HG03175 (cell line): ENCODE measurements around the gene SLC25A46.
"Not testable (repeated sequence)": the region's sequence is repeated elsewhere in the genome, so short reads cannot be mapped to it uniquely, and the experiment has no call there.

Experiments used
- ATAC-seq: cut with Tn5 transposase; IDR thresholded peaks from one replicate; pipeline ENCODE4 v1.9.1; 2021; ENCODE audit warnings: mild to moderate bottlenecking, moderate library complexity; ENCODE audit not compliant: unreplicated experiment

Gene SLC25A46

DNA sequence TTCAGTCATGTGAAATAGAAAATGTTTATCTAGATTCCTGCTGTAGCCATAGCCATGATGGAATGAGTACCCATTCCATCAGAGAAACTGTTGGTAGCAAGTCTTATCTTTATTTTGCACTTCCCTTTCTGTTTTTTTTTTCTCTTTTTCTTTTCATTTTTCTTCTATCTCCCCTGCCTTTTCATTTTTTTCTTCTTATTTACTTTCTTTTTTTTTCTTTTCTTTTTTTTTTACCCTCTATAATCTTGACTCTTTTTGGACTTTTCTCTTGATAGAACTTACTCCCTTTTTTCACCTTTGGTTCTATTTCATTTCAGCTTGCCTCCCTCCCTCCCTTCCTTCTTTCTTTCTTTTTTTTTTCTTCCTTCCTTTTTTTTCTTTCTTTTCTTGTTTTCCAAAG lies 15.4 kb downstream of the SLC25A46 start:
- no peak for ATAC-seq

DNA sequence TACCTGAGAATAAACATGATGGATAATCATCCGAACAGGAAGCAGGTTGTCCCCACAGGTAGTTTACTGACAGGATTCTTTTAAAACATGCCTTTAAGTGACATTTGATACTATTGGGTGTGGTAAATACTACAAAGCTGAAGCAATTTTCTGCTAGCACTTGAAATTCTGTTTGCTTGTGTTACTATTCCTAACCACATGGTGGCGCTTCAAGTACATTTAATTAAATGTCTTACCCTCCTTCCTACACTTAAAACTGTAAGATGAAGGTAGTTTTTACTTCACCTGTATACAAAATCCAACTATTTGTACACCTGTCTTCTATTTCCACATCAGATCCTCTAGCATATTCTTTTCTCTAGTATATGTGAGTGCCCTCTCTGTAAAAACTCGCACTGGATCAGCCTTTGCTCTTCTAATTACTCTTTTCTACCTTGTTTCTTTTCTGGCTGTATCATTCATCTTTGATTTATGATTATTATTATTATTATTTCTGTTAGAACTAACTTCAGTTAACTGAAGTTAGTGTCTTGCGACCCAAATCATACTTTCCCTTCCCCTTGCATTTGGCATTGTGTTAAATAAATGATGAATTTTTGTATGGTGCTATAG lies 18.4 kb downstream of the SLC25A46 start:
- no peak for ATAC-seq

DNA sequence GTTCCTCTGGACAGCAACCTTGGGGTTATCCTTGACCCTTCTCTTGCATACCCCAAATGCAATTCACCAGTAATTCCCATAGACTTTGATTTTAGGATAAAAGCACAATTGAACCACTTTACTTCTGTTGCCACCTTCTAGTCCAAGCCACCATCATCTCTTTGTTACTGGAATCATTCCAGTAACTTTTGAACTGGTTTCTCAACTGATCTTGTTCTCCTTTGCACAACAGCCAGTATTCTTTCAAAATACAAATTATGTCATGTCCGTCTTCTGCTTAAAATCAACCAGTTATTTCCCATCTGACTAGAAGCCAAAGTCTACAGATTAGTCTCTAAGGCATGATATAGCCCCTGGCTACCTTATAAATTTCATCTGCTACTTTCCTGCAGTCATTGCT lies 21.4 kb downstream of the SLC25A46 start:
- no peak for ATAC-seq

DNA sequence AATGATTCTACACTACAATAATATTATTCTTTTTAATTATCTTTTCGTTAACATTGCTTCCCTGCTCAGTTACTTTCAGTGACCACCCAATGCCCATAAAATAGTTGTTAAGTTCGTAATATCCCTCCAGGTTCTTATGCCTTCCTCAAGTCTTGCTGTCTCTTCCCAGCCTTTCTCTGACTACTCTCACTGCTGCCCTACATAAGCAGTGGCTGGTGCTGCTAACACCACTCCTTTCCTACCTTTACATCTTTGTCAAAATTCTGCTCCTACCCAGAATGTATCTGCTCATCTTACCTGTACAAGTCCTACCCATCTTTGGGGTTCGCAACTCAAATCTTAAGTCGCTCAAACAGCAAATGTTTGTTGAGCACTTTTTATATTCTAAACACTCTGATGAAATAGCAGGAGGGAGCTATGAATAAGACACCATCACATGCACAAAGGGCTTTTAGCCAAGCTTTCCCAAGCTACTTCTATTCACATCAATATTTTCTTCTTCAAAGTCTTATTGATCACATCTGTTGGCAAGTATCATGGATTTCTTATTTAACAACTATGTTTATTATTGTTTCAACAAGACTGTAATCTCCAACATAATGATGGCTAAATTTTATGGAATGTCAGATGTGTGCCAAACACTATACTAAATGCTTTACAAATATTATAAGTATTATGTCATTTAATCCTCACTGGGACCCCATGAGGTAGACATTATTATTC lies 29.5 kb downstream of the SLC25A46 start:
- ATAC-seq = no peak

DNA sequence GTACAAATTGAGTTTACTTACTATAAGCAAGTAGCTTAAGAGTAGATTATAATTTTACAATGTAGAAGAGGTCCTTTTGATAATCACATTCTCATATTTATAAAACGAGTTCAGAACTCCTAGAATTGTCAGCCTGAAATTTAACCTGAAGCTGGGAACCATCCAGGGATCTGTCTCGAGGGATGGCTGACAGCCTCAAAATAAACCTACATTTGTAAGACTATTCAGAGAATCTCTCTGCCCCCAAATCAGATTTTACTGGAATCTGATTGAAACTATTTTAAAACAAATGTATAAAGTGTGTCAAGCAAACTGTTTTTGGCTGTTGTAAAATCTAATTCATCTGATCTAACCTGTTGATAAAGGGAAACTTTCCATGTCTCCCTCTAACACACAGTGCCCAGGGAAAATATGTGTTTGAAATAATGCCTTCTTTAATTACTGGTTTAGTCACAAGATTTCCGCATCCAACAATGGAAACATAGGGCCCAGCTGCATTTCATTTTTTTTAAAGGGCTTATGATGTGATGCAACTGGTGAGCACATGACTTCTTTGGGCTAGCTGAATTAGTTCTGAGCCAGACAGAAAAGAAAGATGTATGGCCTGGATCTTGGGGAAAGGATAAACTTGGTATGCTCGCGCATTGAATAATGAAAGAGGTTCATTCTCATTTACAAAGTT lies 30.3 kb downstream of the SLC25A46 start:
- ATAC-seq = no peak

DNA sequence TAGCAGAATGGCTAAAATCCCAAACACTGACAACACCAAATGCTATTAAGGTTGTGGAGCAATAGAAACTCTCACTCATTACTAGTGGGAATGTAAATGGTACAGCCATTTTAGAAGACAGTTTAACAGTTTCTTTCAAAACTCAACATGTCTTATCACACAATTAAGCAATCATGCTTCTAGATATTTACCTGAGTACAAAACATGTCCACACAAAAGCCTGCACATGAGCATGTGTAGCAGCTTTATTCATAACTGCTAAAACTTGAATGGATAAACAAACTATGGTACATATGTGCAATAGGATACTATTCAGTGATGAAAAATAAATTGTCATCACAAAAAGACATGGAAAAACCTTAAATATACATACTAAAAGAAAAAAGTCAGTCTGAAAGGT lies 31.5 kb downstream of the SLC25A46 start:
- ATAC-seq = no peak

DNA sequence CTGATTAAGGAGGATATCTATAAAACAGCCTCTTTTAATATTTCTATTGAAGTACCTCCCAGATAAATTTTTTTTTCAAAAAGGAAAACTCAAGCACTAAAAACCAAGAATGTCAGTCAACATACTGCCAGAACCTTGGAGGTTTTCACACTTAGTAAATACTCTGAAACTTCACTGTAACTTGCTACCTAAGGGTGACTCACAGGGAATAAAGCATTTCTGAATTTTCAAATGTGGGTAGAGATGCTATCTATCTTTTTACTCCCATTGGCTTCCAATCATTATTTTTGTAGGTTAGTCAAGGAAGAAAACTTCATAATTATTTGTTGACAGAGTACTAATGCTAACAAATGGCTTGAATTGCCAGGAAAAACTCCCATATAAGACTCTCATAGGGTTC lies 46.1 kb downstream of the SLC25A46 start:
- ATAC-seq = no peak

DNA sequence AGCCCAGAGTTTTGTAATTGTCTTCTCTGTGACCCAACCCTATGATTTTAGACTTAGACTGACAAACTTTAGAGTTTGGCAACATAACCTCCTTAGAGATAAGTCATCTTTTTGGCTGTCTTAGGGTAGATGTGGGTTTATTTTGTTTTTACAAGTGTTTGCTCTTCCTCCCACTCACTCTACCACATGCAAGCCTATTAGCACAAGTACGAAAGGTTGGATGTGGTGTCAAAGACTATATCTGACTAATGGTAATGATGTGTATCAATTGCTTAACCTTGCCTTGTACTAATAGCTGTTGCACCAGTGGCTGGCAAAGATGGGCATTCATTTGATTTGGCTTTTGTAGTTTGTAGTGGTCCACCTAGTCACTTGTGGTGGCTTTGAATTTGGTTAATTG lies 46.5 kb downstream of the SLC25A46 start:
- no peak for ATAC-seq

DNA sequence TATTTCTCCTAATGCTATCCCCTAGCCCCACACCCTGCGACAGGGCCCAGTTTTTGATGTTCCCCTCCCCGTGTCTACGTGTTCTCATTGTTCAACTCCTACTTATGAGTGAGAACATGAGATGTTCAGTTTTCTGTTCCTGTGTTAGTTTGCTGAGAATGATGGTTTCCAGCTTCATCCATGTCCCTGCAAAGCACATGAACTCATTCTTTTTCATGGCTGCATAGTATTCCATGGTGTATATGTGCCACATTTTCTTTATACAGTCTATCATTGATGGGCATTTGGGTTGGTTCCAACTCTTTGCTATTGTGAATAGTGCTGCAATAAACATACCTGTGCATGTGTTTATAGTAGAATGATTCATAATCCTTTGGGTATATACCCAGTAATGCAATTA lies 49.2 kb downstream of the SLC25A46 start:
- ATAC-seq = not testable (repeated sequence)

DNA sequence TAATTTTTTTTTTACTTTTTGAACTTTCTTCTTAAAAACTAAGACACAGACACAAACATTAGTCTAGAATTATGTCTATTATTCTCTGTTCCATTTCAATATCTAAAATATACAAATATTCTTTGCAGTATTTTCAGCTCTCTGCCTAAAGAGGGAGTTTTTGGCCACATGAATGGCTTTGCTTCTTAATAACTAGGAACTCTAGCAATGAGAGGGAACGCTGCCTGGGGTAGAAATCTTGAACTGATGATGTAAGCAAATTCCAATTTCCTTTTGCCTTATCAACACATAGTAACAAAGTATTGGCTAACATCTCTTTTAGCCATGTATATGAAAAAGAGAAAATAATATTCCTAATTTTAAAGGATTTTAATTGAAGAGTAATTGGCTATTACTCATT lies 51.9 kb downstream of the SLC25A46 start:
- ATAC-seq = no peak

DNA sequence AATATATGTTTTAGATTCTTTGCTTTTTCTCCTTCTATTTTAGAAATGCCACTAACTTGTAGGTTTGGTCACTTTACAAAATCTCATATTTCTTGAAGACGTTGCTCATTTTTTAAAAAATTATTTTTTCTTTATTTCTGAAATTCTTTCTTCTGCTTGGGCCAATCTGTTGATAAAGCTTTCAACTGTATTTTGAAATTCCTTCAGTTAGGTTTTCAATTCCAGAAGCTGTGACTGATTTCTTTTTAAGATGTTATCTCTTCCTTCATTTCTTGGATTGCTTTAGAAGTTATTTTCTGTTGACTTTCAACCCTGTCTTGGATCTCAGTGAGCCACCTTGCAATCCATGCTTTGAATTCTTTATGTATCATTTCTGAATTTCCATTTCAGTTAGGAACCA lies 64.2 kb downstream of the SLC25A46 start:
- ATAC-seq = no peak

DNA sequence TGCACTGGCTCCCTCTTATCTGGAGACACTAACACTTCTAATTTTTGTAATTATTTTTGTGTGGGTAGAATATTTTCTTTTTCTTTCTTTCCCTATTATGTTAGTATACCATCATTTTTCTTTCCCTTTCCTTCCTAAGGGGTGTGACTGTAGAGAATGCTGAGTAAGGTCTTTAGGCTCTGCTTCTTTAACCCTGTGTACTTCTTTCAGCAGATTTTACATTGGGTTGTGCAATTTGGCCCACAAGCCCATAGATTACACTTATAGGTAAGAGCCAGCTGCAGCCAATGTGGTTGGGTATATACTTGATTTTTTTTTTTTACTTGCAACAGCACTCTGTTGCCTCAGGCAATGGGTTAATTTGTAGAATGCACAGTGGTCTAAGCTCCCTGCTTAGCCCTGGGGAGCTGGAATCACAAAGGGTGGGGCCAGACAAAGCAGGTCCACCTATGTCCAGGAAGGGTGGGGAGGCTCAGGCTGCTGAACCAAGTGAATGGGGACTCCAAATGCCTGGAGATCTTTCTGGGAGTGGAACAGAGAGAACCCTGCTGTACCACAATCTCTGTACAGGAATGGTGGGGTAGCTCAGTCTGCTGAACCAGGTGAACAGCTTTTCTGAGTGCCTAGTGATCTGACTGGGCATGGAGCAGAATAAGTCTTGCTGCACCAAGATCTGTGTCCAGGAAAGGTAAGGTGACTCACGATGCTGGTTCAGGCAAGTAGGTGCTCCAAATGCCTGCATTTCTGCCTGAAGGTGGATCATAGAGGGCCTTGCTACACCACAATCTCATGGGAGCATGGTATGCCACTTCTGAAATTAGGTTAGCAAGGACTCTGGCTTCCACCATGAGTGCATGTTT lies 64.9 kb downstream of the SLC25A46 start:
- ATAC-seq = no peak

DNA sequence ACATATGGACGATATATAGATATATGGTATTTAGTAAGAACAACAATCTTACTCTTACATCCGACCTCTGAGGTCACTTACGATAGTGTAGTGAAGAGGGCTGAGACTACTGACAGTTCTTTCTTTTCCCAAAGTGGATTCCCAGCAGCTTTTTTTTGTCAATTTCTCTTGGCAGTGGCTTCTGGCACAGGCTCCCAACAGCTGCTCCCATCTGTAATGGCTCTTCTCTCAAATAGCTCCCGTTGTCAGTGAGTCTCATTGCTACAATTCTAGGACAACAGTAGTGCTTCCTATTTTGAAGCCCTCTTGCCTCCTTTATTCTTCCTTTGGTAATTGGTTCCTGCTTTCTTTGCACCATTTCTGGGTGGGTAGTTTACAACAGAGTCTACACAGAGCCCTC lies 68.4 kb downstream of the SLC25A46 start:
- ATAC-seq = no peak

DNA sequence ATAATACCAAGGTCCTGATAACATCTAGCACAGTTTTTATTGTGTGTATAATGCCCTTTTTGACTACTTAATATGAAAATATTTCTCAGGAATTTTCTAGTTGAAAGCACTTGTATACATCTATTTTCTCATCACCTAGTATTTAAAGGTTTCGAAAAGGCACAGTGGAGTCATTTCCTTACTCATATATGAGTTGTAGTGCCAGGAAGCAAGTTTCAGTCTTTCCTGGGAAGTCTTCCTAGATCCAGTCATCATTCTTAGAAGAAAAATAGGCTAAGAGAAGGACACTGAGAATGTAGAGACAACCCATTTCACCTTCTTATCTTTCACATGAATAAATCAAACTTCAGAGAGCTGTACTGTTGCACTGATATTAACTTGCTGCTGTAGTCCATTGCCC lies 70.2 kb downstream of the SLC25A46 start:
- ATAC-seq = no peak
